Astrocyte (in vitro differentiated cells and primary cell): ENCODE data around the gene INPP5K. TPM values are rescaled to one million over a fixed set of nuclear protein-coding genes. Genes with fewer than 3 reads are reported as not detected.

Source experiments
- DNase-seq: peaks from one replicate; pipeline ENCODE4 v3.0.0-alpha.2; 2010; ENCODE audit warnings: low read depth
- FAIRE-seq: peaks from 2 replicates; lab custom pipeline; 2011; peaks lifted over from hg19 to GRCh38; lab: Jason Lieb, UNC
- H2AFZ ChIP-seq: 2 replicates; pipeline ENCODE4 v1.6.0; 2012; ENCODE audit warnings: low read depth, low read length, inconsistent platforms
- H3K27ac ChIP-seq: 2 replicates; pipeline ENCODE4 v1.5.1; 2011; ENCODE audit warnings: low read depth, low read length, inconsistent platforms
- H3K27me3 ChIP-seq: 2 replicates; pipeline ENCODE4 v1.6.0; 2011; ENCODE audit warnings: low read length, inconsistent platforms; ENCODE audit not compliant: insufficient read depth
- H3K36me3 ChIP-seq: 2 replicates; pipeline ENCODE4 v1.5.1; 2011; ENCODE audit warnings: low read length, inconsistent platforms; ENCODE audit not compliant: insufficient read depth
- H3K4me1 ChIP-seq: 2 replicates; pipeline ENCODE4 v1.5.1; 2011; ENCODE audit warnings: low read length, inconsistent platforms; ENCODE audit not compliant: insufficient read depth
- H3K4me2 ChIP-seq: 2 replicates; pipeline ENCODE4 v1.6.0; 2012; ENCODE audit warnings: low read length, inconsistent platforms
- H3K4me3 ChIP-seq: 2 replicates; pipeline ENCODE4 v1.5.1; 2011; ENCODE audit warnings: low read depth, mild to moderate bottlenecking, low read length, inconsistent platforms; ENCODE audit not compliant: insufficient read depth
- H3K79me2 ChIP-seq: 2 replicates; pipeline ENCODE4 v1.6.0; 2012; ENCODE audit warnings: mild to moderate bottlenecking, low read length, inconsistent platforms; ENCODE audit not compliant: insufficient read depth
- H3K9ac ChIP-seq: 2 replicates; pipeline ENCODE4 v1.6.0; 2012; ENCODE audit warnings: mild to moderate bottlenecking, low read length, inconsistent platforms
- H3K9me3 ChIP-seq: 2 replicates; pipeline ENCODE4 v1.5.1; 2012; ENCODE audit warnings: low read depth, mild to moderate bottlenecking, low read length, inconsistent platforms; ENCODE audit not compliant: insufficient read depth
- H4K20me1 ChIP-seq: 2 replicates; pipeline ENCODE4 v1.6.0; 2012; ENCODE audit warnings: low read length, inconsistent platforms; ENCODE audit not compliant: insufficient read depth
- H3K27ac Mint-ChIP-seq: one replicate; pipeline ENCODE4 v1.8.0; 2021; ENCODE audit warnings: mild to moderate bottlenecking, mixed read lengths; ENCODE audit not compliant: unreplicated experiment
- H3K27me3 Mint-ChIP-seq: one replicate; pipeline ENCODE4 v1.8.0; 2021; ENCODE audit warnings: low read depth, mixed read lengths; ENCODE audit not compliant: unreplicated experiment
- H3K36me3 Mint-ChIP-seq: one replicate; pipeline ENCODE4 v1.8.0; 2021; ENCODE audit warnings: low read depth, mixed read lengths; ENCODE audit not compliant: unreplicated experiment
- H3K4me1 Mint-ChIP-seq: one replicate; pipeline ENCODE4 v1.8.0; 2021; ENCODE audit warnings: low read depth, mixed read lengths; ENCODE audit not compliant: unreplicated experiment
- H3K4me3 Mint-ChIP-seq: one replicate; pipeline ENCODE4 v1.8.0; 2021; ENCODE audit warnings: mild to moderate bottlenecking, moderate library complexity, mixed read lengths; ENCODE audit not compliant: unreplicated experiment
- H3K9me3 Mint-ChIP-seq: one replicate; pipeline ENCODE4 v1.8.0; 2021; ENCODE audit warnings: mild to moderate bottlenecking, mixed read lengths; ENCODE audit not compliant: unreplicated experiment
- EZH2 ChIP-seq: IDR thresholded peaks from 2 replicates; pipeline ENCODE4 v1.6.1; 2012; ENCODE audit warnings: mild to moderate bottlenecking, low read length, inconsistent platforms; ENCODE audit not compliant: insufficient read depth
- total RNA-seq: library from RNA; stranded (reverse); gene quantifications from 2 replicates; pipeline ENCODE4 v1.2.1, GENCODE V29; 2021
- TF ChIP-seq, protein P1 (sequence below): IDR thresholded peaks from 2 replicates; pipeline ENCODE4 v1.5.1; 2011; ENCODE audit warnings: low read depth, mild to moderate bottlenecking, inconsistent platforms, low read length, moderate library complexity; ENCODE audit not compliant: insufficient read depth

The INPP5K gene
- total RNA-seq, 1 donor from 2014 or later: 26.7 TPM

DNA sequence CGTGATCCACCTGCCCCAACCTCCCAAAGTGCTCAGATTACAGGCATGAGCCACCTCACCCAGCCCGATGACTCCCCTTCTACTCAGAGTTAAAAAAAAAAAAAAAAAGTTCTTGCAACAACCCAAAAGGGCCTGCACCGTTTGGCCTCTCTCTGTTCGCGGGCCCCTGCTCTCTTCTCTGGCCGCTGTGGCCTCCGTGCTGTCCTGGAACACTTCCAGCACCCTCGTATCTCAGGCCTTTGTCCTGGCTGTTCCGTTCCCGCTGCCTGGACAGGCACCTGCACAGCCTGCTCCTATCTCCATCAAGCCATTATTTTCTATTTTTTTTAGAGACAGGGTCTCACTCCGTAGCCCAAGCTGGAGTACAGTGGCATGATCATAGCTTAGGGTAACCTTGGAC, 34.7 kb downstream of the INPP5K start:
- no peak overlapping the region for H3K27ac Mint-ChIP-seq
- FAIRE-seq: no peak

DNA sequence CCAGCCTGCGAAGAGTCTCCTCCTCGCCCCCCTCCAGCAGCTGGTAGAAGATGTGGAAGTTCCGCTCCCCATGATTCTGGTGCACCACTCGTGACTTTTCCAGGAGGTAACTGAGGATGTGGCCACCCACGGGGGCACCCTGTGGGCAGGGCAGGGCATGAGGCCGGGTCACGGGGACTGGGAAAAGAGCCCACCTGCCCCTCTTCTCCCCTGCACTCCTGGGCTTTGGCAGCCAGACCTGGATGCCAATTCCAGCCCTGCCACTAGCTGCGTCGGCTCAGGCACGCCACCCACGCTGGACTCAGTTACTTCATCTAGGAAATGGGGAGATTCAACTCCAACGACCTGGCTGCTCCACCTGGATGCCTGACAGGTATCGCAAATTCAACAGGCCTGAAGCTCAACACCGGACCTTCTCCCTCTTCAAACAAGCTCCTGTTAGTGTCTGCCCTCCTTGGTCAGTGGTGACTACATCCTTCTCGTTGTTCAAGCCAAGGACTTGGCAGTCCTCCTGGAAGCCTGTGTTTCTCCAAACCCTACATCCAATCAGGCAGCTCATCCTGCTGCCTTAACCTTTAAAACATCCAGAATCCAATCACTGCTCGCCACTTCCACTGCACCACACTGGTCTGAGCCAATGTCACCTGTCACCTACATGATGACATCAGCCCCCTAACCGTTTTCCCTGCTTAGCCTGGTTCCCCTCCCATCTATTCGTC, 35.5 kb downstream of the INPP5K start:
- Histone ChIP-seq H3K4me2 (no peak overlapping the region), H2AFZ (no peak overlapping the region), H3K36me3 (peaks cover 14% of the 10 kb centered on the region), H4K20me1 (peaks cover 40% of the 10 kb centered on the region), H3K27me3 (no peaks in the 10 kb centered on the region), H3K79me2 (peaks cover 12% of the 10 kb centered on the region), H3K27ac (no peak overlapping the region), H3K4me1 (peaks cover 7% of the 10 kb centered on the region), H3K9me3 (no peaks in the 10 kb centered on the region), H3K4me3 (no peak overlapping the region), H3K9ac (no peak overlapping the region)
- no peak overlapping the region for H3K27ac Mint-ChIP-seq
- H3K27me3 Mint-ChIP-seq: no peaks in the 10 kb centered on the region
- DNase-seq (peak; percentile 67), FAIRE-seq (no peak)
- H3K9me3 Mint-ChIP-seq: no peaks in the 10 kb centered on the region
- no peak for TF ChIP-seq EZH2
- TF ChIP-seq, protein P1, sequence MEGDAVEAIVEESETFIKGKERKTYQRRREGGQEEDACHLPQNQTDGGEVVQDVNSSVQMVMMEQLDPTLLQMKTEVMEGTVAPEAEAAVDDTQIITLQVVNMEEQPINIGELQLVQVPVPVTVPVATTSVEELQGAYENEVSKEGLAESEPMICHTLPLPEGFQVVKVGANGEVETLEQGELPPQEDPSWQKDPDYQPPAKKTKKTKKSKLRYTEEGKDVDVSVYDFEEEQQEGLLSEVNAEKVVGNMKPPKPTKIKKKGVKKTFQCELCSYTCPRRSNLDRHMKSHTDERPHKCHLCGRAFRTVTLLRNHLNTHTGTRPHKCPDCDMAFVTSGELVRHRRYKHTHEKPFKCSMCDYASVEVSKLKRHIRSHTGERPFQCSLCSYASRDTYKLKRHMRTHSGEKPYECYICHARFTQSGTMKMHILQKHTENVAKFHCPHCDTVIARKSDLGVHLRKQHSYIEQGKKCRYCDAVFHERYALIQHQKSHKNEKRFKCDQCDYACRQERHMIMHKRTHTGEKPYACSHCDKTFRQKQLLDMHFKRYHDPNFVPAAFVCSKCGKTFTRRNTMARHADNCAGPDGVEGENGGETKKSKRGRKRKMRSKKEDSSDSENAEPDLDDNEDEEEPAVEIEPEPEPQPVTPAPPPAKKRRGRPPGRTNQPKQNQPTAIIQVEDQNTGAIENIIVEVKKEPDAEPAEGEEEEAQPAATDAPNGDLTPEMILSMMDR: no peak
- H3K4me3 Mint-ChIP-seq: no peak overlapping the region
- peaks cover 7% of the 10 kb centered on the region for H3K4me1 Mint-ChIP-seq
- peaks cover 19% of the 10 kb centered on the region for H3K36me3 Mint-ChIP-seq

More for the DNA sequence above, 34.7 kb downstream of the INPP5K start:
- Mint-ChIP-seq H3K4me3 (no peak overlapping the region), H3K27me3 (no peaks in the 10 kb centered on the region), H3K4me1 (peaks cover 7% of the 10 kb centered on the region), H3K36me3 (peaks cover 15% of the 10 kb centered on the region), H3K9me3 (no peaks in the 10 kb centered on the region)
- Histone ChIP-seq H3K4me1 (peaks cover 12% of the 10 kb centered on the region), H3K36me3 (peaks cover 14% of the 10 kb centered on the region), H3K9me3 (no peaks in the 10 kb centered on the region), H3K27ac (no peak overlapping the region), H3K9ac (no peak overlapping the region), H3K79me2 (peaks cover 12% of the 10 kb centered on the region), H2AFZ (no peak overlapping the region), H3K4me3 (no peak overlapping the region), H4K20me1 (peaks cover 35% of the 10 kb centered on the region), H3K27me3 (no peaks in the 10 kb centered on the region), H3K4me2 (no peak overlapping the region)
- TF ChIP-seq, protein P1: no peak
- no peak for TF ChIP-seq EZH2
- no peak for DNase-seq

DNA sequence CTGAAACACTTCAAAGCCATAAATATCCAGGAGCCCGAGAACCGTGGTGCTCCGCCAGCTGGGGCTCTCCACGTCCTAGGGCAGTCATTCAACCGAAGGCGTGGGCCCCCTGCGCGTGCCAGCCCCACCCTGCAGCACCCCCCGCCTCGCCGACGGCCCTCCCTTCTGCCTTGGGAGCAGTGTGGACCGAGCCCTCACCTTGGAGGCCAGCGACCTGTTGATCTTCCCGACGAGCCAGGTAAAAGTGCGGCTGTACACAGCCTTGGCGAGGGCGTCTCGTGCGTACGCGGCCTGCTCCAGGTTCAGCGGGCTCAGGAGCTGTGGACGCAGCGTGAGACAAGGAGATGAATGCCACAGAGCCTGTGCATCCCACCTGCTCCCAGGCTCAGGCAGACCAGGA, 38.0 kb downstream of the INPP5K start:
- no peaks in the 10 kb centered on the region for H3K9me3 ChIP-seq
- H3K27ac Mint-ChIP-seq: peak overlapping the region; percentile 26
- no peaks in the 10 kb centered on the region for H3K27me3 Mint-ChIP-seq
- H3K9me3 Mint-ChIP-seq: no peaks in the 10 kb centered on the region
- peaks cover 3% of the 10 kb centered on the region for H3K4me1 Mint-ChIP-seq
- H4K20me1 ChIP-seq: peaks cover 39% of the 10 kb centered on the region
- TF ChIP-seq, protein P1: no peak
- no peak for TF ChIP-seq EZH2
- DNase-seq (no peak), FAIRE-seq (no peak)
- no peak overlapping the region for H3K4me3 Mint-ChIP-seq
- H3K27me3 ChIP-seq: no peaks in the 10 kb centered on the region
- no peak overlapping the region for H3K4me2 ChIP-seq
- H3K36me3 ChIP-seq: peaks cover 17% of the 10 kb centered on the region
- no peak overlapping the region for H3K9ac ChIP-seq
- H3K27ac ChIP-seq: no peak overlapping the region
- H3K79me2 ChIP-seq: peaks cover 2% of the 10 kb centered on the region
- H2AFZ ChIP-seq: no peak overlapping the region
- peaks cover 22% of the 10 kb centered on the region for H3K36me3 Mint-ChIP-seq
- no peak overlapping the region for H3K4me3 ChIP-seq
- peaks cover 2% of the 10 kb centered on the region for H3K4me1 ChIP-seq
